OCI-LY3 (cell line): ENCODE data around the gene DNAH17.

Source experiments
- H2AFZ ChIP-seq: fragments of 200-600, 300-600 bp; shearing (Covaris generic); 2 replicates; pipeline ENCODE4 v1.6.0; 2014; ENCODE audit warnings: antibody characterized with exemption, low read depth, low read length
- H3K27ac ChIP-seq: fragments of 200-600, 300-600 bp; sonication (generic); 2 replicates; pipeline ENCODE4 v1.5.1; 2014; ENCODE audit warnings: mild to moderate bottlenecking, low read length, moderate library complexity, mixed read lengths
- H3K27me3 ChIP-seq: fragments of 200-600, 300-600 bp; sonication (generic); 2 replicates; pipeline ENCODE4 v1.6.1; 2014; ENCODE audit warnings: low read depth, low read length, mixed read lengths
- H3K36me3 ChIP-seq: fragments of 200-600, 300-600 bp; sonication (generic); replicated peaks from 2 replicates; pipeline ENCODE3; 2014; ENCODE audit warnings: low read depth, low read length, mixed read lengths
- H3K4me1 ChIP-seq: fragments of 300-600, 200-600 bp; sonication (generic); 2 replicates; pipeline ENCODE4 v1.6.1; 2014; ENCODE audit warnings: low read length, mixed read lengths
- H3K4me2 ChIP-seq: fragments of 200-600, 300-600 bp; sonication (generic); 2 replicates; pipeline ENCODE4 v1.6.1; 2014; ENCODE audit warnings: low read length, mixed read lengths
- H3K4me3 ChIP-seq: fragments of 300-600, 200-600 bp; sonication (generic); 2 replicates; pipeline ENCODE4 v1.5.1; 2014; ENCODE audit warnings: antibody characterized with exemption, mild to moderate bottlenecking, low read length, moderate library complexity
- H3K79me2 ChIP-seq: fragments of 300-600, 200-600 bp; shearing (Covaris generic); 2 replicates; pipeline ENCODE4 v1.6.1; 2014; ENCODE audit warnings: mild to moderate bottlenecking, low read length, mixed read lengths
- H3K9ac ChIP-seq: fragments of 300-600, 200-600 bp; shearing (Covaris generic); 2 replicates; pipeline ENCODE4 v1.6.0; 2014; ENCODE audit warnings: mild to moderate bottlenecking, low read length, moderate library complexity
- H3K9me3 ChIP-seq: fragments of 200-600, 300-600 bp; shearing (Covaris generic); 2 replicates; pipeline ENCODE4 v1.6.1; 2014; ENCODE audit warnings: low read length, mixed read lengths; ENCODE audit not compliant: insufficient read depth
- H4K20me1 ChIP-seq: fragments of 200-600, 300-600 bp; sonication (generic); 2 replicates; pipeline ENCODE4 v1.6.1; 2016; ENCODE audit warnings: low read length, mixed read lengths; ENCODE audit not compliant: insufficient read depth
- CTCF ChIP-seq: fragments of 200-600, 300-600 bp; sonication (generic); IDR thresholded peaks from 2 replicates; pipeline ENCODE4 v1.5.1; 2014; ENCODE audit warnings: antibody characterized with exemption, low read length, low read depth
- EZH2phosphoT487 ChIP-seq: fragments of 200-600 bp; shearing (Covaris generic); IDR thresholded peaks from 2 replicates; pipeline ENCODE4 v1.6.1; 2018; ENCODE audit warnings: antibody characterized with exemption, mixed run types, low read depth

The DNAH17 gene

GRCh38 chr17:78450696-78451345, 126.4 kb downstream of the DNAH17 start:
- H3K4me2 ChIP-seq = no peak overlapping the region

GRCh38 chr17:78449983-78450595, 127.1 kb downstream of the DNAH17 start:
- no peak overlapping the region for H2AFZ ChIP-seq
- no peaks in the 10 kb centered on the region for H3K36me3 ChIP-seq
- no peak overlapping the region for H3K27ac ChIP-seq
- H3K79me2 ChIP-seq = no peaks in the 10 kb centered on the region
- H4K20me1 ChIP-seq = no peaks in the 10 kb centered on the region
- H3K4me2 ChIP-seq = no peak overlapping the region
- no peaks in the 10 kb centered on the region for H3K9me3 ChIP-seq
- no peak for TF ChIP-seq CTCF
- no peak for TF ChIP-seq EZH2phosphoT487
- peaks cover 6% of the 10 kb centered on the region for H3K4me1 ChIP-seq
- H3K4me3 ChIP-seq = no peak overlapping the region
- no peaks in the 10 kb centered on the region for H3K27me3 ChIP-seq
- no peak overlapping the region for H3K9ac ChIP-seq

More at GRCh38 chr17:78450696-78451345, 126.4 kb downstream of the DNAH17 start:
- peaks cover 6% of the 10 kb centered on the region for H3K4me1 ChIP-seq
- no peaks in the 10 kb centered on the region for H3K9me3 ChIP-seq
- H3K4me3 ChIP-seq = no peak overlapping the region
- H3K27ac ChIP-seq = no peak overlapping the region
- H3K9ac ChIP-seq = no peak overlapping the region
- no peaks in the 10 kb centered on the region for H3K79me2 ChIP-seq
- H4K20me1 ChIP-seq = no peaks in the 10 kb centered on the region
- TF ChIP-seq EZH2phosphoT487 (no peak), CTCF (no peak)
- H3K36me3 ChIP-seq = no peaks in the 10 kb centered on the region
- no peak overlapping the region for H2AFZ ChIP-seq
- no peaks in the 10 kb centered on the region for H3K27me3 ChIP-seq

GRCh38 chr17:78448356-78448993, 128.7 kb downstream of the DNAH17 start:
- Histone ChIP-seq H3K4me3 (no peak overlapping the region), H3K36me3 (no peaks in the 10 kb centered on the region), H3K9me3 (no peaks in the 10 kb centered on the region), H3K4me2 (no peak overlapping the region), H2AFZ (no peak overlapping the region), H3K27ac (no peak overlapping the region), H3K4me1 (peaks cover 6% of the 10 kb centered on the region), H3K27me3 (no peaks in the 10 kb centered on the region), H4K20me1 (no peaks in the 10 kb centered on the region), H3K79me2 (no peaks in the 10 kb centered on the region), H3K9ac (no peak overlapping the region)
- TF ChIP-seq CTCF (peak; percentile 29), EZH2phosphoT487 (no peak)

GRCh38 chr17:78446833-78447232, 130.4 kb downstream of the DNAH17 start:
- Histone ChIP-seq H3K4me3 (no peak overlapping the region), H3K79me2 (no peaks in the 10 kb centered on the region), H3K9me3 (no peaks in the 10 kb centered on the region), H3K27me3 (no peaks in the 10 kb centered on the region), H3K9ac (no peak overlapping the region), H3K4me1 (peaks cover 3% of the 10 kb centered on the region), H4K20me1 (no peaks in the 10 kb centered on the region), H3K27ac (no peak overlapping the region), H3K4me2 (no peak overlapping the region), H3K36me3 (no peaks in the 10 kb centered on the region), H2AFZ (no peak overlapping the region)
- TF ChIP-seq CTCF (no peak), EZH2phosphoT487 (no peak)
